HepG2 (cell line): Measurements from ENCODE around the gene NOL4L. TPM values are rescaled to one million over a fixed set of nuclear protein-coding genes. Genes with fewer than 3 reads are reported as not detected.
A peak's percentile ranks its signal among the peaks of the same experiment; 100 is the strongest.

Source experiments
- ATAC-seq: fragments of 200-7000 bp; cut with Tn5 transposase; 3 replicates; pipeline ENCODE4 v1.9.1; 2020; ENCODE audit warnings: mild to moderate bottlenecking, moderate library complexity
- BruUV-seq: library from RNA; stranded (reverse); fragments of 400-500 nt; replicated peaks from 2 replicates; lab custom pipeline; 2021; lab: Mats Ljungman, UMichigan
- CTCF ChIA-PET: fragments of 300-600 bp; formaldehyde crosslinking; extraction: SDS; loops from one replicate; lab custom pipeline; 2021; ENCODE audit warnings: low total read pairs, inconsistent platforms, low intra/inter-chr PET ratio; lab: Yijun Ruan, JAX
- POLR2A ChIA-PET: fragments of 350-600 bp; sonication (Branson Sonifier 250); formaldehyde crosslinking; loops from one replicate; lab custom pipeline; 2020; ENCODE audit warnings: antibody characterized with exemption, inconsistent platforms; lab: Yijun Ruan, JAX
- DNase-seq: peaks from one replicate; pipeline ENCODE4 v3.0.0-alpha.2; 2015; ENCODE audit warnings: low spot score
- FAIRE-seq: peaks from 3 replicates; lab custom pipeline; 2011; peaks lifted over from hg19 to GRCh38; lab: Jason Lieb, UNC
- H2AFZ ChIP-seq: one replicate; pipeline ENCODE4 v1.6.1; 2011; ENCODE audit warnings: low read length, inconsistent platforms
- H3K27ac ChIP-seq: fragments of 300-600 bp; 3 replicates; pipeline ENCODE4 v1.8.0; 2011; ENCODE audit warnings: mixed run types, mild to moderate bottlenecking, mixed read lengths, low read length, inconsistent platforms; ENCODE audit not compliant: insufficient read depth; ENCODE audit errors: extremely low read length
- H3K27me3 ChIP-seq, 2 experiments: fragments of 200-600 bp in 1 of 2; 2 replicates in 1 of 2; 3 replicates in 1 of 2; pipeline versions ENCODE4 v1.6.0 to v1.8.0; 2011; ENCODE audit warnings: low read length in 2 of 2, mild to moderate bottlenecking in 2 of 2, moderate library complexity in 2 of 2, inconsistent platforms in 1 of 2; ENCODE audit not compliant: insufficient read depth in 2 of 2, control insufficient read depth in 1 of 2
- H3K36me3 ChIP-seq, 2 experiments: fragments of 200-600 bp in 1 of 2; replicated peaks in 1 of 2; 2 replicates in 1 of 2; 3 replicates in 1 of 2; pipeline versions ENCODE4 v1.5.1 to v1.8.0; 2011; ENCODE audit warnings: low read length in 2 of 2, inconsistent platforms in 1 of 2; ENCODE audit not compliant: insufficient read depth in 2 of 2, control insufficient read depth in 1 of 2
- H3K4me1 ChIP-seq: 2 replicates; pipeline ENCODE4 v1.5.1; 2012; ENCODE audit warnings: low read length, inconsistent platforms; ENCODE audit not compliant: insufficient read depth
- H3K4me2 ChIP-seq: 2 replicates; pipeline ENCODE4 v1.6.0; 2011; ENCODE audit warnings: low read depth, low read length, inconsistent platforms
- H3K4me3 ChIP-seq, 3 experiments: fragments of 200-600 bp in 1 of 3; sonication (generic), shearing (Covaris generic) in 1 of 3; replicated peaks in 1 of 3; 2 replicates each; pipeline ENCODE4 v1.5.1; 2011 to 2016; ENCODE audit warnings: low read length in 3 of 3, inconsistent platforms in 2 of 3, low read depth in 2 of 3, mild to moderate bottlenecking in 2 of 3, control low read depth in 1 of 3, mixed read lengths in 1 of 3; ENCODE audit not compliant: insufficient read depth in 1 of 3
- H3K79me2 ChIP-seq: one replicate; pipeline ENCODE4 v1.6.1; 2011; ENCODE audit warnings: low read length, inconsistent platforms; ENCODE audit not compliant: insufficient read depth
- H3K9ac ChIP-seq: 2 replicates; pipeline ENCODE4 v1.6.0; 2011; ENCODE audit warnings: mild to moderate bottlenecking, low read depth, low read length, inconsistent platforms; ENCODE audit not compliant: insufficient read depth
- H3K9me3 ChIP-seq: 2 replicates; pipeline ENCODE4 v1.5.1; 2012; ENCODE audit warnings: mild to moderate bottlenecking, low read length
- H4K20me1 ChIP-seq: 2 replicates; pipeline ENCODE4 v1.6.0; 2011; ENCODE audit warnings: inconsistent platforms, mild to moderate bottlenecking, low read length, moderate library complexity; ENCODE audit not compliant: insufficient read depth
- JARID2 ChIP-seq: sonication (generic); formaldehyde crosslinking; IDR thresholded peaks from 2 replicates; pipeline ENCODE4 v1.8.1; 2023; ENCODE audit warnings: missing genetic modification reagents, inconsistent platforms; ENCODE audit not compliant: insufficient replicate concordance
- NFE2L2 ChIP-seq: fragments of 150-350 bp; IDR thresholded peaks from 2 replicates; pipeline ENCODE4 v1.6.1; 2014; ENCODE audit warnings: low read length
- NONO ChIP-seq, 2 experiments: fragments of 450-650 bp in 1 of 2; sonication (generic) in 1 of 2; formaldehyde crosslinking in 1 of 2; IDR thresholded peaks in 1 of 2; conservative IDR thresholded peaks in 1 of 2; 2 replicates each; pipeline versions ENCODE4 v1.6.1 to v1.8.0; 2017 to 2022; ENCODE audit warnings: mild to moderate bottlenecking in 1 of 2, missing genetic modification reagents in 1 of 2, moderate library complexity in 1 of 2
- PRDM10 ChIP-seq: sonication (generic); formaldehyde crosslinking; IDR thresholded peaks from 2 replicates; pipeline ENCODE4 v1.4.0; 2020; ENCODE audit warnings: low read depth, missing genetic modification reagents
- TEAD3 ChIP-seq: optimal IDR thresholded peaks from 2 replicates; pipeline ENCODE3; 2016; ENCODE audit warnings: borderline replicate concordance
- ZNF558 ChIP-seq: sonication (generic); formaldehyde crosslinking; IDR thresholded peaks from 2 replicates; pipeline ENCODE4 v1.9.0; 2022; ENCODE audit warnings: mild to moderate bottlenecking, missing genetic modification reagents, borderline replicate concordance
- ZNF670 ChIP-seq: sonication (generic); formaldehyde crosslinking; IDR thresholded peaks from 2 replicates; pipeline ENCODE4 v1.8.0; 2022; ENCODE audit warnings: mild to moderate bottlenecking, missing genetic modification reagents, borderline replicate concordance
- WGBS: methylation state at CpG from one replicate; pipeline ENCODE4 v1.1.6; 2017; ENCODE audit warnings: low lambda C conversion rate; 5-methylcytosine and 5-hydroxymethylcytosine counted together
- in situ Hi-C: cut with HindIII; loops from 2 replicates; pipeline ENCODE4 v1.10.0; 2017; ENCODE audit warnings: low pct_unique_long_range_greater_than_20kb; ENCODE audit not compliant: extremely low pct_ligation_motif_present
- intact Hi-C: fragments of 100-400 bp; cut with micrococcal nuclease; formaldehyde crosslinking; loops from one replicate; pipeline ENCODE4 v1.10.0; 2022; ENCODE audit not compliant: unreplicated experiment
- polyA plus RNA-seq, 8 experiments: library from polyadenylated mRNA; depleted of rRNA in 3 of 8; stranded (reverse) in 7 of 8; unstranded in 1 of 8; fragments of >200 nt; fragmentation: Illumina TruSeq in 4 of 8; extraction: Trizol in 4 of 8; gene quantifications; 2 replicates each; pipeline versions ENCODE4 v1.2.1 to v1.2.3, GENCODE V29; 2011 to 2016; ENCODE audit warnings: low read depth in 4 of 8, missing spikeins in 1 of 8, mixed read lengths in 1 of 8; ENCODE audit not compliant: insufficient read depth in 1 of 8
- total RNA-seq, 5 experiments: library from RNA; depleted of rRNA; stranded (reverse); fragments of >200 nt; fragmentation: Illumina TruSeq; extraction: Trizol; gene quantifications; 2 replicates each; pipeline ENCODE4 v1.2.3, GENCODE V29; 2016; ENCODE audit warnings: low read depth in 1 of 5
- TF ChIP-seq, protein P1 (sequence below): IDR thresholded peaks from 2 replicates; pipeline ENCODE4 v1.6.1; 2016; ENCODE audit warnings: mild to moderate bottlenecking

The NOL4L gene
- total and polyA plus RNA-seq, 2 of the 13 experiments (the other 11 are each of a cell fraction or from before 2014, with no cell fraction given) = 16.6 to 35.4 TPM

- 0 out of 2 replicates have a peak, but pooled peaks have one; percentile 22 for TF ChIP-seq ZNF558
- TF ChIP-seq JARID2 = peak; percentile 1
Measured at GRCh38 chr20:32554965-32555289, 30.2 kb downstream of the NOL4L start (continued).

DNA sequence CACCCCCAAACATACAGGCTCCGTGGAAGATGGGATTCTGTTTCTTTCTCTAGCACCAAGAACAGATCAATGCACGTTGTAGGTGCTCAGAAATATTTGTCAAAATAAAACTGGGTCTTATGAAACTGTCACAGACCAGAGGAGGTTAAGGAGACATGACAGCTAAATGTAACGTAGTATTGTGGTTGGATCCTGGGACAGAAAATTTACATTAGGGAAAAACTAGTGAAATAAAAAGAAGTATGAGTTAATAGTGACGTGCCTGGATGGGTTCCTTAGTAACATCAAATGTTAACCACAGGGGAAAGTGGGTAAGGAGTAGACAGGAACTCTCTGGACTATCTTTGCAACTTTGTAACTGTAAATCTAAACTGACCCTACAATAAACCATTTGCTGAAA is 31.5 kb downstream of the NOL4L start:
- WGBS = 89% methylated on average over 4 of the region's 4 CpGs
- DNase-seq (no peak), ATAC-seq (no peak), FAIRE-seq (no peak)
- Histone ChIP-seq H3K4me3 (no peak overlapping the region), H3K79me2 (peaks cover 3% of the 10 kb centered on the region), H3K4me1 (peaks cover 79% of the 10 kb centered on the region), H3K36me3 (no peaks in the 10 kb centered on the region; a peak in 2 of 5 replicates), H3K9ac (no peak overlapping the region), H3K27ac (peak overlapping the region; percentile 4), H3K27me3 (no peaks in the 10 kb centered on the region), H3K9me3 (no peaks in the 10 kb centered on the region), H4K20me1 (no peaks in the 10 kb centered on the region), H3K4me2 (no peak overlapping the region), H2AFZ (no peak overlapping the region)
- CTCF ChIA-PET = no interaction called here
- intact Hi-C loops = no loop called here
- TF ChIP-seq NONO (IDR thresholded peaks at IDR 0.05) = no peak
- TF ChIP-seq NONO (CRISPR knock-in tag; conservative IDR thresholded peaks at IDR 0.05) = 0 out of 2 replicates have a peak, but pooled peaks have one; percentile 14
- 0 out of 2 replicates have a peak, but pooled peaks have one; percentile 56 for TF ChIP-seq ZNF670
- TF ChIP-seq NFE2L2 = no peak
- in situ Hi-C loops = no loop called here
- BruUV-seq = no TSS peak
- POLR2A ChIA-PET = interaction anchor here (6.7 kb wide), 1 partner anchor 10 kb away, joined by 124 read pairs; no protein-coding TSS in a partner anchor

DNA sequence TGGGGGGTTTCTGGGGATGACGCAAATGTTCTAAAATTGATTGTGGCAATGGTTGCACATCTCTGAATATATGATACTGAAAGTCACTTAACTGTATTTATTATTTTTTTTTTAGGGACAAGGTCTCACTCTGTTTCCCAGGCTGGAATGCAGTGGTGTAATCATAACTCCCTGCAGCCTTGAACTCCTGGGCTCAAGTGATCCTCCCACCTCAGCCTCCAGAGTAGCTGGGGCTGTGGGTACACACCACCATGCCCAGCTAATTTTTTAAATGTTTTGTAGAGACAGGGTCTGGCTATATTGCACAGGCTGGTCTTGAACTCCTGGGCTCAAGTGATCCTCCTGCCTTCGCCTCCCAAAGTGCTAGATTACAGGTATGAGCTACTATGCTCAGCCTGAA is 33.4 kb downstream of the NOL4L start:
- Histone ChIP-seq H3K79me2 (peaks cover 3% of the 10 kb centered on the region), H2AFZ (no peak overlapping the region), H3K4me1 (peaks cover 79% of the 10 kb centered on the region), H3K4me2 (peak overlapping the region; percentile 23; the same call in 1 of the 2 replicates), H3K9ac (no peak overlapping the region), H3K27me3 (no peaks in the 10 kb centered on the region), H3K4me3 (no peak overlapping the region), H4K20me1 (no peaks in the 10 kb centered on the region), H3K27ac (peak overlapping the region; percentile 49), H3K9me3 (no peaks in the 10 kb centered on the region), H3K36me3 (no peaks in the 10 kb centered on the region; a peak in 1 of 5 replicates)
- intact Hi-C loops = no loop called here
- FAIRE-seq = peak; percentile 66
- WGBS = 89% methylated on average over 2 of the region's 2 CpGs
- in situ Hi-C loops = no loop called here
- peak; percentile 55 for ATAC-seq
- peak; percentile 81 for DNase-seq
- ChIA-PET CTCF (no interaction called here), POLR2A (interaction anchor here (0.8 to 1.5 kb wide), 5 partner anchors 10 to 76 kb away, joined by 3 to 7 read pairs (median 4); no protein-coding TSS in a partner anchor)
- BruUV-seq = no TSS peak
- TF ChIP-seq, protein P1, sequence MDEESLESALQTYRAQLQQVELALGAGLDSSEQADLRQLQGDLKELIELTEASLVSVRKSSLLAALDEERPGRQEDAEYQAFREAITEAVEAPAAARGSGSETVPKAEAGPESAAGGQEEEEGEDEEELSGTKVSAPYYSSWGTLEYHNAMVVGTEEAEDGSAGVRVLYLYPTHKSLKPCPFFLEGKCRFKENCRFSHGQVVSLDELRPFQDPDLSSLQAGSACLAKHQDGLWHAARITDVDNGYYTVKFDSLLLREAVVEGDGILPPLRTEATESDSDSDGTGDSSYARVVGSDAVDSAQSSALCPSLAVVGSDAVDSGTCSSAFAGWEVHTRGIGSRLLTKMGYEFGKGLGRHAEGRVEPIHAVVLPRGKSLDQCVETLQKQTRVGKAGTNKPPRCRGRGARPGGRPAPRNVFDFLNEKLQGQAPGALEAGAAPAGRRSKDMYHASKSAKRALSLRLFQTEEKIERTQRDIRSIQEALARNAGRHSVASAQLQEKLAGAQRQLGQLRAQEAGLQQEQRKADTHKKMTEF (CRISPR knock-in tag) = peak; percentile 68; the same call in 1 of the 2 replicates
- TF ChIP-seq TEAD3 (CRISPR knock-in tag) (peak; percentile 99), PRDM10 (CRISPR knock-in tag) (no peak)
